ENCODE data around the gene PDIA4.
A peak's percentile ranks its signal among the peaks of the same experiment; 100 is the strongest.
"Not testable (repeated sequence)": the region's sequence is repeated elsewhere in the genome, so short reads cannot be mapped to it uniquely, and the experiment has no call there.

Gene PDIA4

DNA sequence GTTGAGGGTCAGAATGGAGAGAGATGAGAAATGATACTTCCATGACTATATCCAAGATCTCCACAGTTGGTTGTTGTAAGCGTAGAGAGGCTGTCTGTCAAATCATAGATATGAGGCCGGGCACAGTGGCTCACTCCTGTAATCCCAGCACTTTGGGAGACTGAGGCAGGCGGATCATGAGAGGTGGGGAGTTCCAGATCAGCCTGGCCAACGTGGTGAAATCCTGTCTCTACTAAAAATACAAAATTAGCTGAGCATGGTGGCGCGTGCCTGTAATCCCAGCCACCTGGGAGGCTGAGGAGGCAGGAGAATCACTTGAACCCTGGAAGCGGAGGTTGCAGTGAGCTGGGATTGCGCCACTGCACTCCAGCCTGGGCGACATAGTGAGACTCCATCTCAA lies 2.1 kb upstream of the PDIA4 start:
- DNase-seq: not testable (repeated sequence)

DNA sequence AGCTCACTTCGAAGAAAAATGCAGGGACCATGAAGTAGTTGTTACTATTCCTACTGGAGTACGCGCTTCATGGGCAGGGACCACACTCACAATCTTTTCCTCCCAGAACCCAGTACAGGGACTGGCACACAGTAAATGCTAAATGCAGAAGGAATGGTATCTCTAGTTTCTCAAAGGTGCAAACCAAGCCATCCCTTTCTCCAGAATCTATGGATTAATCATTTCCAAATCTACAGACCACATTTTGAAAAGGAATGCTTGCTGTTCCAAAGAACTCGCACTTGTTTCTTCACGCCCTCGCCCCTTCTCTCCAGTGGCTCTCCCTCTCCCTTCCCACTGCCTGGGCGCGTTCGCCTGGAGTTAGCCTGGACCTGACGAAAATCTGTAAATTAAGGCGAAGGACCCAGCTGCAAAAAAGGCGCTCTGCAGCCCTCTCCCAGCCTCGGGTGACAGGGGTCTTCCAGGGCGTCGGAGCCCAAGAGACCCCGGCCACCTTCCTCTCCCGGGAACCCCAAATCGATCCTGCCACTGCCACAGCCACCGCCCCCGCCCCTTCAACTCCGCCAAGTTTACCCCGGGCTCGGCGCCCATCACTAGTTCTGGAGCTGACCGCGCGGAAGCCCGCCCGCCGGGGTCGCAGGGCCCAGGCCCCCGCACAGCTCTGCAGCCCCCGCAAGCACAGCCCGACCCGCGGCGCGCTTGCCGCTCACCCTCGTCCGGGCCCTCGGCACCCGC lies 527 bp downstream of the PDIA4 start:
- no peak for DNase-seq

DNA sequence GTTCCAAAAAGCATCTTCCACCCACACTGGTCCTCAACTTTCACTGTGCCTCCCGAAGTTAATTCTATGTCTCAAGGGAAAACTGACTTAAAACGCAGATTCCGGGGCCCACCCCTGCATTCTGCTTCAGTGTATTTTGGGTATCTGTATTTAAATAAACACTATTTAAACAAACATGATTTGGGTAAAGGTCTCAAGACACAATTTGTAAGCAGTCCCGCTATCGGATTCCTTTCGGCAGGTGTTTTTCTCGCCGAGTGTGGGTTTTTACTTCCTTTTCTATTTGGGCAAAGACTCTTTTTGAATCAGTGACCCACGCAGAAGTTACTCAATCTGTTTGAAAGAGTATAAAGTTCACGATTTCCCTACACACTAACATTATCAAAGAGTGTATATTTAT lies 1.2 kb downstream of the PDIA4 start:
- no peak for DNase-seq

DNA sequence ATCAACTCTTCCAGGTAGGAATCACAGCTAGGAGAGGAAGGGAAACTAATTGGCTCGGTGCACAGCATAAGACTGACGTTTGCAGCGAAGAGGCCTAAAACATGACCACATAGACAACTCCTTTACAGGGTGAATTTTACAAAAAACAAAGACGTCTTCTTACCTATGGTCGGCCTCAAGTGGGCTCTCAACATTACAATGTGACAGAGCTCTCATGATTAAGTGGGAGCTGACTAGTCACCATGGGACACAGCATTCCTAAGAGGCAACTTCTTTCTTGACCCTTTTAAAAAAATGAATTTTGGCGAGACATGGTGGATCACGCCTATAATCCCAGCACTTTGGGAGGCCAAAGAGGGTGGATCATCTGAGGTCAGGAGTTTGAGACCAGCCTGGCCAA lies 4.6 kb downstream of the PDIA4 start:
- no peak for DNase-seq

DNA sequence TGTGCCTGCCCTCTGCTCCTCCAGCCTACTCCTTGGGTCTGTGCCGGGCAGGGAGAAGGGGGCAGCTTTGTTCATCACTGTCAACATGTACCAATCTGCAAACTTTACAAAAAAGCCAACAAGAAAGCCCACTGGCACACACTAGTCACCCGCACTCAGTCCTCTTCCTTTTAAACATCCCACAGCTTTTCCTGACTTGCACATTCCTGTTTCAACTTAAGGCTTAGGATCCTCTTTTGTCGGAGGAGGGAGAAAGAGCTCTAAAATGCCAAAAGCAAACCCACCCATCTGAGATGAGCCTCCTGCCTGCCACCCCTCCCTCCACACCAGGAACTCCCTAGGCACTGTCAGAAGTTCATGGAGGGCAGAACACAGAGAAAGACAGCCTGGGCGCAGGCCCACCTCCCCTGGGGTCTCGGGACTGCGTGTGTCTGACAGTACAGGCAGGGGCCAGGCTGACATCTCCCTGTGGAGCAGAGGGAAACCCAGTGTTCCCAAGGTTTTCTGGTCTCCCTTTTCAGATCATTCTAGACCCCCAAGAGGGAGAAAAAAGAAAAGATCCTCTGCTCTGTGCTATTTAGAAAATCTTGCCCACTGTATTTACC lies 5.4 kb downstream of the PDIA4 start:
- DNase-seq: no peak

DNA sequence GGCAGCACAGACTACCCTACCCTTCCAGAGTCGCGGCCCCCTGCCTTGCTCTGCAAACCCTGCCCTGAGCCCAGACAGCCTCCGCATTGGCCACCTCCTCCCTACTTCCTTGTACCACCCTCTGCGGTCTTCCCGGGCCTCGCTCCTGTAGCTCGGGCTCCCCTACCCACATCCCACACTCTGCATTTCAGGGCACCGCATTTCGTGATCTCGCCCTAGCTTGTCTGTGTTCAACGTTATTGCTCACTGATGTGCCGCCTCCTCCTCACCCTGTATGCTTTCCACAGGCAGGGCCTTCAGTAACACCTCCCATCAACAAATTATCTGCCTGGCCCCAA lies 6.6 kb downstream of the PDIA4 start:
- DNase-seq: no peak

DNA sequence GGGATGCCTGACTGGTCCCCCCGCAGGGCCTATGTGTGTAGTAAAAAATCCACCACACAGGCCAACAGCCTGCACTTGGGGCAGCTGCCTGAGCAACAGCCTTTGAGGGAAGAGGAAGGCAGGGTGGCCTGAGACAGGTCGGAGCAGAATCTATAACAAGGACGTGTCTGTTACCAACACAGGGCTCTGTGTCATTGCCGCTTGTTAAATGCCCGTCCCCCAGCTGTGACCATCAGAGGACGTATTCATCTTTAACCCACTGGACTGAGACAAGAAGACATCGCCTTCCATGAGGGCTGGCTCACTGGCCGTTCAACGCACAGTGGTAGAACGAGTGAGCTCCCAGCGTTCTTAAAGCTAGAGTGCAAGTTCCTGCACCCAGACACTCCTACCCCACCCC lies 7.8 kb downstream of the PDIA4 start:
- no peak for DNase-seq

DNA sequence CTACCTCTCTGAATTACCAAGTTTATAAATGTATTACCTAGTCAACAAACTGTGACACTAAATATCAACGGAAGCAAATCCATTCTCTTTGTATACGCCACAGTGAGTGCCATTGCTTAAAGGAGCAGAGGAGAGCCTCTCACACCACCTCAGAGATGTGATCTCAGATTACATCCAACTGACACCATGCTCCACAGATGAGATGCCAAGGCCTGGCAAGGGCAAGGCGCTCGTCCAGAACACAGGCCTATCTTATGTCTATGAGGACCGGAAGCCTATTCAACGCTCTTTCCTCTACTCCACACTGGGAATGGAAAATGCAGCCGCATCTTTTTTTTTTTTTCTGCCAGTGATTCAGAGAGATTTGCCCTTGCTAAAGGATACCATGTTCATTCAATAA lies 11.4 kb downstream of the PDIA4 start:
- no peak for DNase-seq

DNA sequence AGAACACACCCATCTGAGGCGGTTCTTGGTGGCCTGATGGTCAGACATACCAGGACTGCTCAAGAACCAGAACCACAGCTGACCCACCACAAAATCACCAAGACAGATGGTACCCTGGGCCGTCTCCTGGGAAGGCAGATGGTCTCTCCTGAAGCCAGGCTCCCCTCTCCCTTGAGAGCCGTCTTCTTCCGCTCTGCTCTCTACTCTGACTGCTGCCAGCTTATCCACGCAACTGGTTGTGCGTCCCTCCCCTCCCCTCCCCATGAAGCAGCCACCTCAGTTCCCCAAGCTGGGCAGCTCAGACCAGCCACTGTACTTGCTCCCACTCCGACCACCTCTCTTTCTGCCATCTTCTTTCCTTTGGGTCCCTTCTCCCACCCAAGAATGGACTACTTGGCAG lies 14.0 kb downstream of the PDIA4 start:
- no peak for DNase-seq

DNA sequence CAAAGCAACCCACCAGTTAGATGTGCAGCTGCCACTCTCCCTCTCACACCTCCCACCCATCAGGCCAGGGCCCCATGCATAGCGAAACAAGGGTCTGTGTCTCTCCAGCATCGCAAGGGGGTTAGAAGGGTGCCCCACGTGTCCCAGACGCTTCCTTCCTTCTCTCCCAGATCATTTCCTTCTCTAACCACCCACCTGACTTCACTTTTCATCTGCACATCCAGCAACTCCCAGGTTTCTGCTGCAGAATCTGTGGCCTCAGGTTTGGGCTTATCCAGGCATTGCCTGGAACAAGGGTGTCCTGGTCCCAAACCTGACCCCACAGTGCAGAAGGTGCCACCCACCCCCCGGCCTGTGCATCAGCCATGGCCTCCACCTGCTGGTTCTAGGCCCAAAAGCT lies 14.4 kb downstream of the PDIA4 start:
- DNase-seq: no peak

DNA sequence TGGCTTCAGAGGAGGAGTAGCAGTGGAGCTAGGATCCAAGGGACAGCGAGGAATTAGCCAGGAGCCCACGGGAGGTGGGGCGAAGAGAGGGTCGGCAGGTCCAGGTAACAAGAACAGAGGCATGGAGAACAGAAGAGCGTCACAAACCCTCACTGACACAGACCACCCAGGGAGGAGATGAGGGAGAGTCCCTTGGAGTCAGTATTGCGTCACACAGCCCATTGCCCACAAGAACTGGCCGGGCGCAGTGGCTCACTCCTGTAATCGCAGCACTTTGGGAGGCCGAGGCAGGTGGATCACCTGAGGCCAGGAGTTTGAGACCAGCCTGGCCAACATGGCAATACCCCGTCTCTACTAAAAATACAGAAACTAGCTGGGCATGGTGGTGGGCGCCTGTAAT lies 15.6 kb downstream of the PDIA4 start:
- DNase-seq: not testable (repeated sequence)

DNA sequence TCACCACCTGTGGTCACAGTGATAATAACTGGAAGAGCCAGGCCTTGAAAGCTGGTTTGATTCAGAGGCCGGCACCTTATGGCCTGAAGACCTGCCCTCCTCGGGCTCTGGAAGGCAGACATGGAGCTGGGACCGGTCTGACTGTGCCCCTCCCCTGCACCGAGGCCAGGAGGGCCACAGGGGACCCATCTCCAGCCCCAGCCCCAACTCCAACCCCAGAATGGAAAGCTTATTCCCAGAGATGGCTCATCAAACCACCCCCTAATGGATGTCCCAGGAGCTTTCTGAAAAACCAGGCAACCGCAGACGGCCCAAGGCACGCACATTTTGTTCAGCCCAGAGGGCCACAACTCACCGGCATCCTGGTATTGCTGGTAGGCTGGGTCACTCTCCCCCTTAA lies 16.8 kb downstream of the PDIA4 start:
- DNase-seq: no peak

DNA sequence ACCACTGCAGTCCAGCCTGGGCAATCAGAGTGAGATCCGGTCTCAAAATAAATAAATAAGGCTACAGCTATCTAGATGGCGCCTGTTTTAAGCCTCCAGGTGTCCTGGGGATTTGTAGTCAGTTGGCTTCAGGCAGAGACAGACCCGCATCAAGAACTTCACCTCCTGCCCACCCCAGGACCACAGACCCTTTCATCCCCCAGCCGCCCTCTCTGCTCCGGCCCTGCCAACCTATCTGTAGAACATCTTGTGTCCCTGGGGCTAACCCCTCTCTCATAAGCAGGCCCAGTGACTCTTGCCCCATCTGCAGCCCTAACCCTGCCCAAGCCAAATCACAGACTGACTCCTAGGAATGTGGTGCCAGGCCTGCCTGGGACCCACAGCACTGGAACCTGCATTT lies 17.9 kb downstream of the PDIA4 start:
- DNase-seq: no peak

DNA sequence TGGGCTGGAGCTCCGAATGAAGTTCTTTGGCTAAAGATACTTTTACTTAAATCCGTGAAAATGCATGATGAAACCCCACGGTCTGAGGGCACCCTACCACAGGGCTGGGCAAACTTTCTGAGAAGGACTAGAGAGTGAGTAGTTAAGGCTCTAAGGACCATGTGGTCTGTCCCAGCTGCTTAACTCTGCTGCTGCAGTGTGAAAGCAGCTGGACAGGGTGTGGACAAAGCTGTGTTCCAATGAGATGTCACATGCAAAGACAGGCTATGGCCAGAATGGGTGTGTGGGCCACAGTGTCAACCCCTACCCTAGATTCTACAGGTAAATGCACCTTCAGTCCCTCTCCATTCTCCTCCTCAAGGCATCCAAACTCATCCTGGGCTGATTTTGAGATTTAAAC lies 18.8 kb downstream of the PDIA4 start:
- DNase-seq: no peak

DNA sequence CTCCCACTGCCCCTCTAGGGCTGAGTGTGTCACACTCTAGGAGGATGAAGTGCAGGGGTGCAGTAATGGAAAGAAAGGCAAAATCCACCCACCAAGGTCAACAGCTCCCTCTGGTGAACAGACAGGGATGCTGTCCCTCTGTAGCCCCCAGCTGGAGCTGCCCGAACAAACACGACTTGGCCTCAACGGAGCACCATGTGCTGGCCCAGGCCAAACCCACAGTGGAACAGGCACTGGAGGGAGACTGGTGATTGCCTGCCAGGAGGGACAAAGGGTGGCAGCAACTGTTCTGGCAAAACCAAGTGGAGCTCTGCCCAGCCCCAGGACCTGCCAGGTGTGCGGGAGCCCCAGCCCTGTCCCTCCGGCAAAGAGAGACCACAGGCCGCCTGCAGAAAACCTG lies 20.7 kb downstream of the PDIA4 start:
- no peak for DNase-seq

DNA sequence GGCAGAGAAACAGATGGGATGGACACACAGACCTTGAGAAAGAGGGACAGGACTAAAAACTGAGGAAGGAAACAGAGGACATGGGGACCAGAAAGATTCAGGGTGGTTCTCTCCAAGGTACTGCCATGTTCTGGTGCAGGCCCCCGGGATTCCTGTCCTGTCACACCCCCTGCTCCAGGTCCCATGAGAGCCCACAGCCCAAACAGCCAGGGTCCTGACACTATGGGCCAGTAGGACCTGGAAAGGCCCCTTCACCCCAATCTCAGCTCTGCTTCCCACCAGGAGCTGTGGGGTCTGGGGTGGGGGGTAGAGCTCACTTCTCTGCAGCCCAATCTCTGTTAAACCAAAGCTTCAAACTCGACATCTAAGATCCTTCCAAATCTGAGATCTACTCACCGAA lies 21.2 kb downstream of the PDIA4 start:
- DNase-seq: no peak

DNA sequence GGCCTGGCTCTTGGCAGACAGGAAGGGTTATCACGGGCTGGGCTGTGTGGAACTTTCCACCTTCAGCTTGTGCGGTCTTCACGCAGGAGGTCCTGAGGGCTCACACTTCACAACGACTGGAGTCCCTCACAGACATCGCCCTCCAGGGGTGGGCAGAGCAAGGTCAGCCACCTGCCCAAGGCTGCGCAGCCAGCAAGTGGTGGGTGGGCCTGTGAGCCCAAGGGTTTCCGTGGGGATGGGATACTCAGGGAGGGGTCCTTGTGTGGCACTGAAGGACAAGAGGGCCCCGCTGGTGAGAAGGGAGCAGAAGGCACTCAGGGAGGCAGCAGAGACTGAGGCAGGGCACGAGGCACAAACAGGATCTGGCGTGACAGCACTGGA lies 22.0 kb downstream of the PDIA4 start:
- DNase-seq: no peak

DNA sequence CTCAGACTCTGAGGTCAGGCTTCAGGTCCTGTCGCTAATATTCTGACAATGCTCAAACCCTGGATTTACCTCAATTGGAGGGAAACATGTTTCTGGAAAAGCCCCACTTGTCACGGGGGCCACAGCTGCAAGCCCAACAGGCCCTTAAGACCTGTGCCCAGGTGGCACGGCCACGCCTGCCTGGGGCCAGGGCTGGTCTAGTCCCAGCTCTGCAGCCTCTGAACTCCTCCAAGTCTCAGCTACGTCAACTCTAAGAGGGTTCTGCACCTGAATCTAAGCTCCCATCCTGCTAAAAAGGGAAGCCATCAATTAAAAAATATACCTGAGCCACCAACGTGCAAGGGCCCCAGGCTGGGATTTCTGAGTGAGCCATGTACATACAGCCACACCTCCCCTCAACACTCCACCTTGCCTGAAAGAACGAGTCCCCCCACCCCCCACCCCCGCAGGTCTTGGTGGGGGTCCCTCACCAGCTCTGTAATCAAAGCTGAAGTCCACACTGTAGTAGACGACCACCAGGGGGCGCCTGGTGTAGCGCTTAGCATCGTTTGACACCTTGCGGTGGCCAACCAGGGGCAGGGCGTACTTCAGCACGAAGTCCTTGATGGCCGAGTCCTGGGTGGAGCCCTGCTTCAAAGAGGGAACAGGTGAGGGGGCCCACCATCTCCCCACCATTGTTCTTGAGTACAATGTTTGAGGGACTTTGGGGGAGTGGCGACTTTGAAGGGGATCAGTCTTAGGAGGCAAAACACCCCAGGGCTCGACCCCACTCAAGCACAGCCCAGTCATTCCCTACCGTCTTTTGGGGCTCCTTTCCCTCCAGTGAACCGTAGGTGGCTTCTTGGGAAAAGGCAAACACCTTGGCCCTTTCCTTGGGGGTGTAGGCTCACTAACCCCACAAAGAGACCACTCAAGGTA lies 22.6 kb downstream of the PDIA4 start:
- peak; percentile 44 for DNase-seq

DNA sequence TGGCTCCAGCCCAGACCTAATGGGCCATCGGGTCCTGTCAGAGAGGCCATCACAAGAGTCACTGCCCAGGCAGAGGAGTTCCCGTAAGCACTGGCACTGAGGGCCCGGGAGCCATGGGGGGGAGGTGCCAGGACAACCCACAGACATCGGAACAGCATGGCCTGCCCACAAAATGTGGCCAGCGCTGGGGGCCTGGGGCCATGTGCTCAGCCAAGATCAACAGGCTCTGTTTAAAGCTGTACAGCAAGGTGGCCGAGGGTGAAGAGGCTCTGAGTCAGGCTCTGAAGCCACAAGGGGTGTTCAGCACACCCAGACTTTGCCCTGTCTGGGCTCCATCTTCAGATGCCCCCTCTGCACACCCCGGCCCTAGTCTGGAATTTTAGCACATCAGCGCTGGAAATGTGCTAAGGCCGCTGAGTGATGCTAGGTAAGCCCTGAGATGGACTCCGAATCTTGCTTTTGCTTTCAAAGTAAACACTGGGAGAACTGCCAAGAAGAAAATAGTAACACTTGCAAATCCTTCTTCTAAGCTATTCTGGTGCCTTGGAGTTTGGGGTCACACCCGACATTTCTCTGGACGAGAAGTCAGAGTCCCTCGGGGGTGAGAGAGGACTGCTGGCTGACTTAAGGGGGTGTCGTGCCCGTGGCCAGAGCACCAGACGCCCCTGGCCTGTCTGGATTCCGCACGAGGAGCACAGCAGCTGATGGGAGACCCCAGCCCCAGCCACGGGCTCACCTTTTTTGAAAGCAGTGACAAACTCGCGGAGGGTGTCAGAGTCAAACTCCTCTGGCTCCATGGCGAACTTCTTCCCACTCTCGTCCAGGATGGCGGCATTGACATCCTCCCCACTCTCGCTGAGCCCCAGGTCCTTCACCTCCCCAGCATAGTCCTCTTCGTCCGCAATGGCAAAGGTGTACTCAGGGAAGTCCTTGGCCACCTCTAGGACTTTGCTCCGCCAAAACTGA lies 23.6 kb downstream of the PDIA4 start:
- DNase-seq: no peak

DNA sequence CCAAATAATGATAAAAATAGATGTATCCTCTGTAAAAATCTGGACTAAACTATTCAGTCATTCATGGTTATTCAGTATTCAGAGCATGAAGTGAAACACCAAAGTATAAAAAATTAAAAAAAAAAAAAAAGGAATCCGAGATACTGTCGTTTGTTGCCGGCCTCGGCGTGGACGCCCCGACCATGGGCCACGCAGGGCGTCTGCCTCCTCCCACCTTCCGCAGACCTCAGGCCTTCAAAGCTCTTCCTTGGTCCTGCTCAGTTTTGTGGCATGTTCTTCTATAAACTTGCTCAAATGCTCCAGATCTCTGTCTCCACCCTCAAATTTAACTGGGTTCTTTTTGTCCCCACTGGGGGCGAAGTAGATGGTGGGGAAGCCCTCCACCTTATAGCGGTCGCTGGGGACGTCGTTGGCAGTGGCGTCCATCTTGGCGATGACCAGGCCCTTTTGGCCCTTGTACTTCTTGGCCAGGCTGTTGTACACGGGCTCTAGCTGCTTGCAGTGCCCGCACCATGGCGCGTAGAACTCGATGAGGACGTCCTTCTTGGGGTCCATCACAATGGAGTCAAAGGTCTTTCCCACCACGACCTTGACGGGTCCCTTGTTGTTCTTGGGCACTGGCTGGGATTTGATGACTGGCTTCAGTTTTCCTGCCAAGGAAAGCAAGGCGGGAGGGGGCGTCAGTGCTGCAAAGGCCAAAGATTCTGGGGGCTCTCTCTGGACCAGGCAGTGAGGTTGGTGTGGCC lies 24.6 kb downstream of the PDIA4 start:
- no peak for DNase-seq

DNA sequence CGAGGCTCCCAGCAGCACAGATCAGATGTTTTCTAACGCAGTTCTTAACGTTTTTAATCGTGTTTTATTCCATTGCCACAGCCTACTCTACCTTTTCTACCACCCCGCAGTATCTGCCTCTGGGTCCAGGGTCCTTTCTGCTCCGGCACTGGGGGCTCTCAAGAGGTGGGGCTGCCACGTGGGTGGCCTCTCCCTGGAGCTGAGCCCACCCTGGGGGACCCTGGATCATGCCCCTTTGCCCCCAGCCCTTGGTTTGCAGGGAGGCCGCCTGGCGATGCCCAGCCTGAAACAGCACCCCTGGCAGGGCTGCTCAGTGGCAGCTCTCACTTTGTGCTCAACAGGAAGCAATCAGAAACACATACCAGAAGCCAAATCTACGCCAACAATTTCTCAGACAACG lies 25.3 kb downstream of the PDIA4 start:
- no peak for DNase-seq

DNA sequence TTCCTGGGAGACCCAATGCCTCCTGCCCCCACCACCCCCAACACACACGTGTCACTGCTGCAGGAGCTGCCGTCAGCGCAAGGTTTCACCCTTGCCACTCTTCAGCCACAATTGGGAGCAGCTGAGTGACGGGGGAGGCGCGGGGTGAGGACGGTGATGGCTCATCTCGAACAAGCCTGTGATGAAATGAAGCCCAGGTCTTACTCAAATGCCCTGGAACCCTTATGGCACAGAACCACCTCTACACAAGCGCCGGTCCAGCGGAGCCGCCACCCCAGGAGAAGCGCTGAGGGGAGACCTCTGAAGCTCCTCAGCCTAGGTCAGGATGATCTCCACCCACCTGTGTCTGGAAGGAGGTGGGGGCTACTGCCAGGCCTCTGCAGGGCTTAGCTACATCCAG lies 25.7 kb downstream of the PDIA4 start:
- no peak for DNase-seq

All from 8988T (cell line).